NK-92 treated with Interleukin-12 subunit alpha and Interleukin-12 subunit beta, amount 100 ng/mL, for 24 hours (cell line): Measurements from ENCODE around the gene EXOSC1.
"Not testable (repeated sequence)": the region's sequence is repeated elsewhere in the genome, so short reads cannot be mapped to it uniquely, and the experiment has no call there.

Source experiments
- DNase-seq: peaks from one replicate; lab custom pipeline; 2025; lab: John Stamatoyannopoulos, UW

The EXOSC1 gene

GRCh38 chr10:97459111-97459510 is 13.3 kb upstream of the EXOSC1 start:
- no peak for DNase-seq

DNA sequence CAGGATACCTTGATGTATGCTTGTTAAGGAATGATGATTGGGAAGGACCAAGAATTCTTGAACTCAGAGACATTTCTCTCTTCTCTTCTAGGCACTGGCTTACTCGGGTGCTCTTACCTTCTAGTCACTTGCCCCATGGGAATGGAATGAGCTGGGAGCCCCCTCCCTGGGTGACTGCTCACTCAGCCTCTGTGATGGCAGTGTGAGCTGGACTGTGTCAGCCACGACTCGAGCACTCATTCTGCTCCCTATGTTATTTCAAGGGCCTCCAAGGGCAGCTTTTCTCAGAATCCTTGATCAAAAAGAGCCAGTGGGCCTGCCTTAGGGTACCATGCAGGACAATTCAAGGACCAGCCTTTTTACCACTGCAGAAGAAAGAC is 10.9 kb upstream of the EXOSC1 start:
- DNase-seq, result no peak

GRCh38 chr10:97456034-97456685 is 10.4 kb upstream of the EXOSC1 start:
- no peak for DNase-seq

DNA sequence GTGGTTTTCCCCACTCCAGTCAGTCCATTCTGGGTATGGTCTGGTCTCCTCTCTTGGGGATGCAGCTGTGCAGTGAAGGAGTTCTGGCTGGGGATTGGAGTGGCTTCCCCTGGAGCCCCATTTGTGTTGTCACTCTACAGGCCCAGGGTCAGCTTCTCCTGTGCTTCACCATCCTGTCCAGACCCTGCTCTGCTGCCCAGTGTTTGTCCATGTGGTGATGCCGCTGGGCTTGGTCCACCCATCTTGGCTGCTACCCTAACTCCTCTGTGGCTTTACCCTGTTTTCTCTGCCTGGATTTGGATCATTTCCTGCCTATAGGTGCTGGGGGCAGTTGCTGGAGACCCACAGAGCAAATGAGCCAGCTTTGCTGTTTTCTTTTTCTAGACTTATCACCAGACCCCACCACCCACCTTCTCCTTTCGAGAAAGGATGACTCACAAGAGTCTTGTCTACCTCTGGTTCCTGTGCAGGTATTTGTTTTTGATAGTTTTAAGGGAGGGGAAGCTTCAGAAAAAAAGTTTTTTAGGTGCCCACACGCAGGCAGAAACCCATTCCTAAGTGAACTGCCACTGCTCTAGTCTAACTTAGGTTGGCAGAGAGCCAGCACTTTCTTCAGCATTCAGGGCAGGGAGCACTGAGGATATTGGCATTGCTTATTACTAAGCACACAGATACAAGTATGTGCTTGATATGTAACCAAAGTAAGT is 8.7 kb upstream of the EXOSC1 start:
- no peak for DNase-seq

GRCh38 chr10:97452352-97452751 is 6.5 kb upstream of the EXOSC1 start:
- DNase-seq, result no peak

- DNase-seq, result no peak
Observed at GRCh38 chr10:97451605-97452004, 5.8 kb upstream of the EXOSC1 start.

GRCh38 chr10:97450828-97451227 is 5.0 kb upstream of the EXOSC1 start:
- no peak for DNase-seq

- DNase-seq, result no peak
Observed at GRCh38 chr10:97445357-97445721, 467 bp downstream of the EXOSC1 start.

GRCh38 chr10:97444212-97444611 is 1.6 kb downstream of the EXOSC1 start:
- DNase-seq, result no peak

GRCh38 chr10:97442277-97442676 is 3.5 kb downstream of the EXOSC1 start:
- DNase-seq, result no peak

DNA sequence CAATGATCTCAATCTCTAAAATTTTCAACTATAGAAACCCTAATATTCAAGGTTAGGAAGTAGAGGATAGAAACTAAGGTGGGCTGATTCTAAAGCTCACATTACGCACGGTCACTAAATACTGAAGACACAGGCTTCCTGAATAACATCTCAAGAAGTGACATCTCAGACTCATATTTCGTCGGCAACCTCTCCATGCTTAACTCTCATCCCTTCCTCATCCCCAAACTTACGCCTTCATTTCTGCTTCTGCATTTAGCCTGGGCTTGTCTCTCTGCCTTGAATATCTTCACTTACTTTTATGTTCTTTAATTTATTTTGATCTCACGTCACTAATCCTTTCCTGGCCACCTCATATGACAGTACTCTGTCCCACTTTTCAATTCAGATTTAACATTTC is 10.6 kb downstream of the EXOSC1 start:
- no peak for DNase-seq

GRCh38 chr10:97434557-97434956 is 11.2 kb downstream of the EXOSC1 start:
- no peak for DNase-seq

DNA sequence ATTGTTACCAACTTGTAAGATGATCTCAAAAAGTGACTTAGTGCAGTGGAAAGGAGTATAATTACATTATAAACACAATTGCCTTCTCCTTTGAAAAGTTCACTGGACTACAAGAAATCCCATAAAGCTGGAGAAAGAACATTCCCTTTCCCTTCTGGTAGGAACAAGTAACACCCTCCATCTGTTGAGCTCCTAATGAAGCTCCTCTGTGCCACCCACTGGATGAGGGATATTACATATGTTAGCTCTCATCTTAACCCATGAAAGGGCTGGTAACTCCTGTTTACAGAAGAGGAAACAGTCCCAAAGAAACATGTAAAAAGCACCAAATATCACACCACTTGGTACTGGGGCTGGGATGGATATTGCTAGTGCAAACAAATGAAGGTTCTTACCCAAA is 11.8 kb downstream of the EXOSC1 start:
- no peak for DNase-seq

DNA sequence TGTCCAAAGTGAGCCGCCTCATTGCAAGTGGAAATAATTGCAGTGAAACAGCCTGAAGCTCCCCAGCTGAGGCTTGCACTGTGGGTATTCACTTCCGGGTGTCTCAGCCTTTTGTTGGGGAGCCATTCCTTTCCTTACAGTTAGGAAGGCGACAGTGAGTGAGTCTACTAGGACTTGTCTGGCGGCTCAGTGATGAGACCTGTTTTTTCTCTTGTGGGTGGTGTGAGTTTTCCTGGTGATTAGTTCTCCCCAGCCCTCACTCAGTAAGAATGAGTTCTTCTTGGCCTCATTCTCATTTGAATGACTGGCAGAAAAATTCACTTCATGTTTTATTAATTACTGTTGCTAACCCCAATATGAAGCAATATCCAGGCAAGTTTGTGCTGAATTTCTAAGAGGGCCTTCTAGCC is 17.2 kb downstream of the EXOSC1 start:
- no peak for DNase-seq

GRCh38 chr10:97427571-97428179 is 18.1 kb downstream of the EXOSC1 start:
- no peak for DNase-seq

DNA sequence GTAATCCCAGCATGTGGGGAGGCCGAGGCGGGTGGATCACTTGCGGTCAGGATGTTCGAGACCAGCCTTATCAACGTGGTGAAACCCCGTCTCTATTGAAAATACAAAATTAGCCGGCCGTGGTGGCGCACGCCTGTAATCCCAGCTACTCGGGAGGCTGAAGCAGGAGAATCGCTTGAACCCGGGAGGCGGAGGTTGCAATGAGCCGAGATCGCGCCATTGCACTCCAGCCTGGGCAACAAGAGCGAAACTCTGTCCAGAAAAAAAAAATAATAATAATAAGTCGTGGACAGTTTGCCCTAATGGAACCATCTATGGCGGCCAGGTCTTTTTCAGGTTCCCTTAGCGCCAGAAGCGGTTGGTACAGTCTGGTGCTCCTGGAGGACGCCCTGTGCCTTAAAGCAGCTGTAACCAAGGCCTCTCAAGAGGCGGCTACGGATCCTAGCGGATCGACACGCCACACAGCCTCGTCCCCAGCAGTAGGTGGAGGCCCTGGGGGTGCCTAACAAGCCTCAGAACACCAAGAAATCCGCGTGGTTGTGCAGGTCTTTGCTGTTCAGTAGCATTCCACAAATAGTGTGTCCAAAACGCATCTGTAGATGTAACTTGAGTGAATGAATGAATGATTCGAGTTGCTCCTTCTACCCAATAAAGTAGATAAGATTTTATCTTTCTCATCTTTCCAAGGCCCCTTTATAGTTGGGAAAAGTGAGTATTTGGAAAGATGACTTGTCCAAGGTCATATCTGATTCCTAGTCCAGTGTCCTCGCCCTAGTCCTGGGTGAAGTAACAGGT is 18.8 kb downstream of the EXOSC1 start:
- DNase-seq, result no peak

DNA sequence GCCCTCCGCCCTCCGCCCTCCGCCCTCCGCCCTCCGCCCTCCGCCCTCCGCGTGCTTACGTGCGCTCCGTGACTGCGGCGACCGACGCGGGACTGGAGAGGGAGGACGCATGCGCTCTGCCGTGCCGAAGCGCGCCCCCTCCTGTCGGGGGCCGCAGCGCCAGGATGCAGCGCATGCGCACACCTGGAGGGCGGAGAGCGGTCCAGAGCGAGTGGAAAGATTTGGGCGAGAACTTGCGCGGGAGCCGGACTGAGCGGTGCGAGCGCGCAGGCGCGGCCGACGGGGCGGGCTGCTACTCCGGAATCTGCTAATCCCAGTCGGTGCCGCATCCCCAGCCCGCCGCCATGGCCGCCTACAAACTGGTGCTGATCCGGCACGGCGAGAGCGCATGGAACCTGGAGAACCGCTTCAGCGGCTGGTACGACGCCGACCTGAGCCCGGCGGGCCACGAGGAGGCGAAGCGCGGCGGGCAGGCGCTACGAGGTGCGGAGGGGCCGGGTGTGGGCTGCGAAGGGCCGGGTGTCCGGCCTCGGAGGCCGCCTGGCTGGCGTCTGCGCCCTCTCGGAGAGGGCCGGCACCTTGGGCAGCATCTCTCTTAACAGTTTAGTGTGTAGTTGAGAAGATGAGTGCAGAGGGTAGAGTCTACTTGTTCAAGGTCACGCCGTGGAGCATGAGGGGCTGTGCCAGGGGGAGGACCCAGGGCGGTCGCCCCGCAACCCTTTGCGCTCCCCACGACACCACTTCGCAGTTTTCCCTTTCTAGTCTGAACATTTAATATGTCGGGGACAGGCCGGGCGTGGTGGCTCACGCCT is 19.6 kb downstream of the EXOSC1 start, which contains the start of gene PGAM1:
Gene PGAM1, plus strand, starts transcription at position 228 of the 812 bp plus-strand sequence. Its CDS starts 117 bp downstream, at position 345.
- DNase-seq, result peak; percentile 91

DNA sequence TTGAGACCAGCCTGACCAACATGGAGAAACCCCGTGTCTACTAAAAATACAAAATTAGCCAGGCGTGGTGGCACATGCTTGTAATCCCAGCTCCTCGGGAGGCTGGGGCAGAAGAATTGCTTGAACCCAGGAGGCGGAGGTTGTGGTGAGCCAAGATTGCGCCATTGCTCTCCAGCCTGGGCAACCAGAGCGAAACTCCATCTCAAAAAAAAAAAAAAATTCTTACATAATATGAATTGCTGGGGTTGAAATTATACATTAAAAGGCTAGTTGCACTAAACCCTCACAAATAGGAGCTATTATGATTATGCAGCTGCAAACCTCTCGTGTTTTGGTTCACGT is 22.1 kb downstream of the EXOSC1 start:
- not testable (repeated sequence) for DNase-seq

DNA sequence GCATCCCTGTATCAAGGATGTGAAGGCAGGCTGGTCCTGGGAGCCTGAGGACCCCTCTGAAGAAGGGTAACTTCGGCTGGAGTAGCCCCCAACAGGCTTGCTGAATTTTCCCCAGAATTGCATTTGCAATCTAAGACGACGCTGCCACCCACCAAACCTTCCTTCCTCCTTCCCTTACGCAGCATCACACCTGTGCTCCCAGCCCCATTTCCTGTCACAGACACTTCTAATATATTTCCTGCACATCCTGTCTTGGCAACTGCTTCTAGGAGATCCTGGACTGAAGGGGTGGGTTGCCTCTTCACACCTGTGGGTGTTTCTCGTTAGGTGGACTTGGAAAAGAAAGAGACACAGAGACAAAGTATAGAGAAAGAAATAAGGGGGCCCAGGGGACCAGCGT is 29.2 kb downstream of the EXOSC1 start:
- DNase-seq, result no peak

DNA sequence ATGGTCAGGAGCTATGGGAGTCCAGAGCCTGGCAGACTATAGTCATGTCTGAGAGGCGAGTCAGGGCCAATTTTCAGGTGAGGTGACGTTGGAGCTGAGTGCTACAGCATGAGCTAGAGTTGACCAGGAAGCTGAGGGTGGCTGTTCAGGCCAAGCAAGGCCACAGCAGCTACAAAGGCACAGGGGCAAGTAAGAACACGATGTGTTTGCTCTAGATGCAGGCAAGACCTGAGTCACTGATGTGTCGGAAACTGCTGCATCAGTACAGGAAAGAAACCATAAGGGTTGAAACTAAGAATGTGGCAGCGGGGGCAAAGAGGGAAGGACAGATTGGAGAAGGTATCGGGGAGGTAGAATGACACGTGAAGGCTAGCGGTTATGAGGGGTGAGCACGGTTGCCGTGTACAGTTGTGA is 32.9 kb downstream of the EXOSC1 start:
- DNase-seq, result no peak

DNA sequence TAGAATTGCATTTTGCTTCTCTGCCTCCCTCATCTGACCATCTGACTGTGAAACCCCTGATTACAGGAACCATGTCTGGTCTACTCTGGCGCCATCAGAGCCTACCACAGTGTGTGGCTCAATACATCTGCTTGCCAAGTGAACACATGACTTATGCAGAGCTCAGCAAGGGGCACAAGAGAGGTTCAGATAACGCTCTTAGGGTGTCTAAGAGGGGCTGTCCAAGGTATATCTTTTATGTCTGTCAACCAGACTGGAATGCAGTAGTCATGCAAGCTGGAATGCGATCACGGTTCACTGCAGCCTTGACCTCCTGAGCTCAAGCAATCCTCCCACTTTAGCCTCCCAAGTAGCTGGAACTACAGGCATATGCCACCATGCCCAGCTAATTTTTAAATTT is 34.4 kb downstream of the EXOSC1 start:
- no peak for DNase-seq

DNA sequence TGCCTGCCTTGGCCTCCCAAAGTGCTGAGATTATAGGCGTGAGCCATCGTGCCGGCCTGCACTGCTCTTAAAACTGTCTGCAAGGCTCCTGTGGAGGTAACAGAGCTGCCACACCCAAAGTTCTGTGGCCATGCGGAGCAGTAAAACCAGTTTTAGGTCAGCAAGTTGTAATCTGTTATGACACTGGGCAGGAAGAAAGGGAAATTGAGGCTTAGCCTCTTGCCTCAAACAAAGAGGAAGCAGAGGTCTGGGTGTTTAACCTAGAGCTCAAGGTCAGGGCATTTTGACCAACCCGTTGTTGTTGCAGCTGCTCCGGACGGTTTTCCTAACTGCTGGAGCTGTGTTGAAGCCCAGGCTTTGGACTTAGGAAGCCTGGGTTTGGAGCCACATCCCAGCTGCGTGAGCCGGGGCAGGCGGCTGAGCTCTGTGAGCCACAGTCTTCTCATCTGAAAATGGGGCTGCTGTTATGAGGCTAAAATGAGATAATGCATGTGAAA is 37.3 kb downstream of the EXOSC1 start:
- no peak for DNase-seq
